Progenitor cell of endocrine pancreas (in vitro differentiated cells): Measurements from ENCODE around the gene CCM2L. TPM values are rescaled to one million over a fixed set of nuclear protein-coding genes. Genes with fewer than 3 reads are reported as not detected.

Source experiments
- DNase-seq: peaks from one replicate; pipeline ENCODE4 v3.0.0; 2021; ENCODE audit warnings: low spot score; ENCODE audit not compliant: unreplicated experiment
- H3K27ac Mint-ChIP-seq: 2 replicates; pipeline ENCODE4 v1.8.0; 2021; ENCODE audit warnings: mild to moderate bottlenecking, moderate library complexity, mixed read lengths
- H3K27me3 Mint-ChIP-seq: 2 replicates; pipeline ENCODE4 v1.8.0; 2021; ENCODE audit warnings: mixed read lengths
- H3K36me3 Mint-ChIP-seq: 2 replicates; pipeline ENCODE4 v1.8.0; 2022; ENCODE audit warnings: mixed read lengths; ENCODE audit not compliant: insufficient read depth
- H3K4me1 Mint-ChIP-seq: 2 replicates; pipeline ENCODE4 v1.8.0; 2021; ENCODE audit warnings: low read depth, mixed read lengths
- H3K4me3 Mint-ChIP-seq: 2 replicates; pipeline ENCODE4 v1.8.0; 2021; ENCODE audit warnings: low read depth, mild to moderate bottlenecking, moderate library complexity, mixed read lengths
- H3K9me3 Mint-ChIP-seq: 2 replicates; pipeline ENCODE4 v1.8.0; 2021; ENCODE audit warnings: low read depth, mixed read lengths
- total RNA-seq: library from RNA; stranded (reverse); gene quantifications from 2 replicates; pipeline ENCODE4 v1.2.1, GENCODE V29; 2021
- TF ChIP-seq, protein P1 (sequence below): fragments of 200-600 bp; sonication (generic); IDR thresholded peaks from one replicate; pipeline ENCODE4 v1.5.0; 2021; ENCODE audit warnings: antibody characterized with exemption, mild to moderate bottlenecking; ENCODE audit not compliant: unreplicated experiment

Gene CCM2L
- total RNA-seq, 1 donor from 2014 or later: 1.3 TPM

DNA sequence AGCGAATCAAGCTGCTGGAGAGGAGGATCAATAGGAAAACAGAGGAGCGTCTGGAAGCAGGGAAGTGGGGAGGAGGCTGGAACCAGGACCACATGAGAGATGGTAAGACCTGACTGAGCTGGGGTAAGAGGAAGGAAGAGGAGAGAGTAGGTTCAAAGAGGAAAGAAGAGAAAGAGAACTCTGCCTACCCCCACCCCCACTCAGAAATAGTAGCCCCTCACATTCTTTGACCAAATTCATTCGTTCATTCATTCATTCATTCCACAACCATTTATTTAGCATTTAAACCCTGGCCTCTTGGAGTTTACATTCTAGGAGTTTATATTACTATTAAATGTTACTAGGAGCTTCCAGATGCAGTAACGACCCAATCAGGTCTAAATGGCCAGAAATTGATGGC, 26.0 kb downstream of the CCM2L start:
- Mint-ChIP-seq H3K36me3 (no peaks in the 10 kb centered on the region), H3K4me1 (no peaks in the 10 kb centered on the region), H3K4me3 (no peak overlapping the region), H3K27me3 (peaks cover 61% of the 10 kb centered on the region), H3K27ac (no peak overlapping the region), H3K9me3 (no peaks in the 10 kb centered on the region)
- TF ChIP-seq, protein P1, sequence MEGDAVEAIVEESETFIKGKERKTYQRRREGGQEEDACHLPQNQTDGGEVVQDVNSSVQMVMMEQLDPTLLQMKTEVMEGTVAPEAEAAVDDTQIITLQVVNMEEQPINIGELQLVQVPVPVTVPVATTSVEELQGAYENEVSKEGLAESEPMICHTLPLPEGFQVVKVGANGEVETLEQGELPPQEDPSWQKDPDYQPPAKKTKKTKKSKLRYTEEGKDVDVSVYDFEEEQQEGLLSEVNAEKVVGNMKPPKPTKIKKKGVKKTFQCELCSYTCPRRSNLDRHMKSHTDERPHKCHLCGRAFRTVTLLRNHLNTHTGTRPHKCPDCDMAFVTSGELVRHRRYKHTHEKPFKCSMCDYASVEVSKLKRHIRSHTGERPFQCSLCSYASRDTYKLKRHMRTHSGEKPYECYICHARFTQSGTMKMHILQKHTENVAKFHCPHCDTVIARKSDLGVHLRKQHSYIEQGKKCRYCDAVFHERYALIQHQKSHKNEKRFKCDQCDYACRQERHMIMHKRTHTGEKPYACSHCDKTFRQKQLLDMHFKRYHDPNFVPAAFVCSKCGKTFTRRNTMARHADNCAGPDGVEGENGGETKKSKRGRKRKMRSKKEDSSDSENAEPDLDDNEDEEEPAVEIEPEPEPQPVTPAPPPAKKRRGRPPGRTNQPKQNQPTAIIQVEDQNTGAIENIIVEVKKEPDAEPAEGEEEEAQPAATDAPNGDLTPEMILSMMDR: no peak
- DNase-seq: no peak

GRCh38 chr20:32036716-32037485, 26.7 kb downstream of the CCM2L start:
- TF ChIP-seq, protein P1: no peak
- Mint-ChIP-seq H3K27me3 (peaks cover 60% of the 10 kb centered on the region), H3K4me3 (no peak overlapping the region), H3K9me3 (no peaks in the 10 kb centered on the region), H3K4me1 (no peaks in the 10 kb centered on the region), H3K27ac (no peak overlapping the region), H3K36me3 (no peaks in the 10 kb centered on the region)
- no peak for DNase-seq

DNA sequence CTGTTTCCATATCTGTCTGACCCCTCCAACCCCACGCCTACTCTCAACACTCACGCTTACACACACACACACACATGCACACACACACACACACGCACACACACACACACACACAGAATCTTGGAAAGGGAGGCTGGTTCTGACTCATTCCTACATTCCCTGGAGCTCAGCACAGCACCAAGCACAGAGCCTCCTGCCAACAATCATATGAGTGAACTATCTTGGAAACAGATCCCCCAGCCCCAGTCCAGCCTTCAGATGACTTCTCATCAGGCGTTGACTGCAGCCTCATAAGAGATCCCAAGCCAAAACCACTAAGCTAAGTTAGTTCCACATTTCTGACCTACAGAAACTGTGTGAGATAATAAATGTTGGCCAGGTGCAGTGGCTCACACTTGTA, 27.7 kb downstream of the CCM2L start:
- peaks cover 58% of the 10 kb centered on the region for H3K27me3 Mint-ChIP-seq
- no peak overlapping the region for H3K27ac Mint-ChIP-seq
- H3K9me3 Mint-ChIP-seq: no peaks in the 10 kb centered on the region
- TF ChIP-seq, protein P1: no peak
- no peaks in the 10 kb centered on the region for H3K4me1 Mint-ChIP-seq
- no peak for DNase-seq
- H3K36me3 Mint-ChIP-seq: no peaks in the 10 kb centered on the region
- no peak overlapping the region for H3K4me3 Mint-ChIP-seq

DNA sequence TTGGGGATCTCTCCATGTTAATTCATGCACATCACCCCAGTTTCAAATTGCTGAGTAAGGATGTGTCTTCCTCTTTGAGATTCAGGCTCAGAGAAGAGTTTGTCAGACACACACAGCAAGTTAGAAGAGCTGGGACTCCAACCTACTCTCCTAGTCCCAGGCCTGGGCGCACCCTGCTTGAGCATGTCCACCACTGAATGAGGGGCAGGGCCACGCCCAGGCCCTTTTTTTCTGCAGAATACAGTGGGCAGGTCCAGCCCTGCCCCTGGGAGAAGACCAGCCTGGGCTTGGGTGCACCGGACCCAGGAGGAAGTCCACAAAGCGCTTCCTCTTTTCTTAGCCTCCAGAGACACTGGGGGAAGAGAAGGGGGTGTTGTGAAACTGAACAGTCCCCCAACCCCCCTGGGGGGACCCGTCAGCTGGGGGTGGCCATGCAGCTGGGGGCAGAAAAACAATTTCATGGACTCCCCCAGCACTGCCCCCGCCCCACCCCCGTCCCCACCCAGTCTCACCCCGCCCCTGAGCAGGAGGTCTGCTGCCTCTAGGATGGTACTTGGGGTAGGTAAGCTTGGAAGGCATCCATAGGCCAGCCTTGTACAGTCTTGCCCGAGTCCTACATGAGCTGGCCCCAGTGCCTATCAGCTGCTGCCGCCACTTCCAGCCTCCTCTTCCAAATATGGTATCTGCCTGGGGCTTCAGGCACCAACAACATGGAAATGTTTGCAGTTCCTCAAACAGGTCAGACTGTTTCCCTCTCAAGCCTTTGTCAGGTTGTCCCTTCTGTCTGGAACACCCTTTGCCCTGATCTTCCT, 30.1 kb downstream of the CCM2L start:
- Mint-ChIP-seq H3K4me3 (no peak overlapping the region), H3K27ac (no peak overlapping the region), H3K9me3 (no peaks in the 10 kb centered on the region), H3K4me1 (no peaks in the 10 kb centered on the region), H3K36me3 (no peaks in the 10 kb centered on the region), H3K27me3 (peaks cover 55% of the 10 kb centered on the region)
- TF ChIP-seq, protein P1: no peak
- DNase-seq: no peak

DNA sequence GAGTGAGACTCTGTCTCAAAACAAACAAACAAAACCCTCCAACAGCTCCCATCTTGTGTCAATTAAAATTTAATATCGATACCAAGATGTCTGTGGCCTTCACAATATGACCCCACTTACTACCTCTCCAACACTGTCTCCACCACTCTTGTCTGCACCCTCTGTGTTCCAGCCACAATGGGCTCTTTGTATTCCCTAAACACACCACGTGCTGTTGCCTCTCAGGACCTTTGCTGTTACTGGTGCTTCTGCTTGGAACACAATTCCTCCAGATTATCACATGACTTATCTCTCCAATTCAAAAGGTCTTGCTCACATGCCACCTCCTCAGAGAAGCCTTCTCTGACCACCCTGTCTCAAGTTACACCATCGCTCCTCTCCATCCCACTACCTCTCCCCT, 35.8 kb downstream of the CCM2L start:
- H3K4me1 Mint-ChIP-seq: no peaks in the 10 kb centered on the region
- TF ChIP-seq, protein P1: no peak
- no peak overlapping the region for H3K27ac Mint-ChIP-seq
- H3K4me3 Mint-ChIP-seq: no peak overlapping the region
- H3K27me3 Mint-ChIP-seq: peaks cover 69% of the 10 kb centered on the region
- DNase-seq: no peak
- H3K36me3 Mint-ChIP-seq: no peaks in the 10 kb centered on the region
- no peaks in the 10 kb centered on the region for H3K9me3 Mint-ChIP-seq
